ENCODE data around the gene TCIRG1.
"Not testable (repeated sequence)": the region's sequence is repeated elsewhere in the genome, so short reads cannot be mapped to it uniquely, and the experiment has no call there.

The TCIRG1 gene

DNA sequence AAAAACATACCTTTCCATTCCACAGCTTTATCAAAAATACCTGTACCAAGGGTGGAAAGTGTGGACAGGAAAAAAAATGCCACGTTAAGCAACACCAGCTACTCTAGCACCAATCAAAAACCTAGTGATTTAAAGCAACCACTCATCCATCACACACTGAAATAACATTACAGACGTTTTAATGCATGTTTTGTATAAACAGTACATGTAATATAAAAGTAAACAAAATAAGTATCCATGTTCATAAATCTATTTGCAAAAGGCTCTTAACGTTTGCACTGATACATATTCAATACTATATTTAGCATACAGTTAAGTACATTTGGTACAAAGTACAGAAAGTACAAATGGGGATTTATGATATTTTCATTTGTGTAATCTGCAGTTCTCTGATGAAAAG is 43.7 kb downstream of the TCIRG1 start:
- DNase-seq (ENCODE audit: low read depth in 2 of 2), result no peak

DNA sequence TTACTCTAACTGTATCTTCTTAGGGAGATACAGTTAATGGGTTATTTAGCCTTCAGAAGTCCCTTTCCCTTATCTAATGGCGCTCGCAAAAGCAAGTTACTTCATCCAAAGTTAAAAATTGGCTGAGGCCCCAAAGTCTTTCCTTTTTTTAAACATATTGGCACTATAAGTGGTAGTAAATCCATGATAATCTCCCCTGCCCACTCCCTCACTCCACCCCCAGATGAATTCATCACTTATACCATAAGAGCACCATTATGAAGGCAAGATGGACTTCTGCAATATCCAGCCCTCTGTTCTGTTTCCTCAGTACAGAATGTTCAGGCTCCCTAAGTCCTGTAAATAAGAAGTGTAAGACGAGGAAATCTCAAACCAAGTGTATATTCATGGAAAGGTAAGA is 44.7 kb downstream of the TCIRG1 start:
- no peak for DNase-seq (ENCODE audit: low read depth in 2 of 2)

DNA sequence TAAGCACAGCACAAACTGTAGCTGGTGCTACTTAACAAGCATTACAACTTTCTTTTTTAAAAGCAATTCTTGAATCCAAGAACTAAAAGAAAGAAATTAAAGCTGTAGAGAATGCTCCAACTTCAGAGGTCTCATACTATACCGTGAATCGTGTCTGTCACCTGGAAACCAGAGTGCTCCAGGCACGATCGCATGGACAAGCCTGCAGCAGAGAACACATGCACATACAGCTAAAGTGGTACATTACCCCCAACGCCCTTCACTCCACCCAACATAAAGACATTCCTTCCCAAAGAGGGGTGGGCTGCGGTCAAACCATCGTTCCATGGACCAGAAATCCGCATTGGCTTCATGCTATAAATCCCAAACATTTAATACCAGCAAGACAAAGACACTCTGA is 50.9 kb downstream of the TCIRG1 start:
- no peak for DNase-seq (ENCODE audit: low read depth in 2 of 2)

DNA sequence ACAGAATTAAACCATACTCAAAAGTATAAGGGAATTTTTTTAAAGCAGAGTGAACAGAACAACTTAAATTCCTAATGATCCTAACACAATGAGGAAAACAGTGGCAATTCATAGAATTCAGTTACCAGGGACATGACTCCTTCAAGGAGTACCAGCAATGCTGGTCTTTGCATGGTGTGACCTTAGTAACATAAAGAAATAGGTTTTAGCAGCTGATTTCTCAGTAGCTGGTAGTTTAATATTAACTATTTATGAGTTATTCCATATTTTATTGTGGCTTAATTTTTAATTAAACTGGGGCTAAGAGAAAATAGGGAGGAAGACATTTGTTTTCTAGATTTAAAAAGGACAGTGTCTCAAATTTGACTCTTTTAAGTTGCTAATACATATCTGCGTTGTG is 51.5 kb downstream of the TCIRG1 start:
- DNase-seq (ENCODE audit: low read depth in 2 of 2), result no peak

DNA sequence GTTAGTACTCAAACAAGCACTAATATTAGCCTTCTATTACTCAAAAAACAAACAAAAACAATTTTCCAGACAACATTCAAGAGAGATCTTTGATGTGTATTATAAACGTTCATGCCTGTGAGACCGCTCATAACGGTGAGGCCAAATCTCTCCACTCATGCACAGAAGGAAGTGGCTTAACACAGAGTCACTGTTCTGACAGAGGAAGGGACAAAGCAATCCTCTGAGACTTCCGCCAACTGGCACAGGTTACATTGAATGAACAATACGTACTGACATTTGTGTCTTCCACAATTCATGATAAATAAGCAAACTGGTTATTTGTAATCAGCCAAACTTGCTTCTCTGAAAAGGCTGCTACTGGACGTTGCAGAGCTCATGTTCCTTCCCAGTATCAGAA is 51.9 kb downstream of the TCIRG1 start:
- DNase-seq (ENCODE audit: low read depth in 2 of 2), result no peak

DNA sequence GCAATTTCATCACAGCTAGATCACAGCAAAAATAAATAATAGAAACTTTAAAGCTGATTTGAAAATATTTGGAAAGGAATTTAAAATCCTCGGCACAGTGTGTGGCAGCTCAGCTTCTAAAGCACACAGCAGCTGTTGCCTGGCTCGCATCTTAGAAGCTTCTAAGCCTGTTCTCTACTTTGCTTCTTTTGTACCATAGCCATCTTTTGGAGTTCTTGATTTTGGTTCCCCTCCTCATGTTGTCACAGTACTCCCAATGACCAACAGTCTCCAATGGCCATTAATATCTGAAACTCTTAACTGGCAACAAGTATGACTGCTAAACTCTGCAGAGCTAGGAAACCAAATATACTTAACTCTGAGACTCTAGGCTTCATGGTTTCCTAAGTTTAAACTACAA is 53.6 kb downstream of the TCIRG1 start:
- no peak for DNase-seq (ENCODE audit: low read depth in 2 of 2)

DNA sequence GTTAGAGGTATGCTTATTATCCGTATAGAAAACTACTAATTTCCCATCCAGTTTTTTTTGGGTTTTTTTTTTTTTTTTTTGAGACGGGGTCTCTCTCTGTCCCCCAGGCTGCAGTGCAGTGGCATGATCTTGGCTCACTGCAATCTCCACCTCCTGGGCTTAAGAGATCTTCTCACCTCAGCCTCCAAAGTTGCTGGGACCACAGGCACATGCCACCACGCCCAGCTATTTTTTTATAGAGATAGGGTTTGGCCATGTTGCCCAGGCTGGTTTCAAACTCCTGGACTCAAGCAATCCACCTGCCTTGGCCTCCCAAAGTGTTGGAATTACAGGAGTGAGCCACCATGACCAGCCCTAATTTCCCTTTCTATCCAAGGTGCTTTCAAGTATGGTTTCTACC is 54.1 kb downstream of the TCIRG1 start:
- DNase-seq (ENCODE audit: low read depth in 2 of 2), result not testable (repeated sequence)

DNA sequence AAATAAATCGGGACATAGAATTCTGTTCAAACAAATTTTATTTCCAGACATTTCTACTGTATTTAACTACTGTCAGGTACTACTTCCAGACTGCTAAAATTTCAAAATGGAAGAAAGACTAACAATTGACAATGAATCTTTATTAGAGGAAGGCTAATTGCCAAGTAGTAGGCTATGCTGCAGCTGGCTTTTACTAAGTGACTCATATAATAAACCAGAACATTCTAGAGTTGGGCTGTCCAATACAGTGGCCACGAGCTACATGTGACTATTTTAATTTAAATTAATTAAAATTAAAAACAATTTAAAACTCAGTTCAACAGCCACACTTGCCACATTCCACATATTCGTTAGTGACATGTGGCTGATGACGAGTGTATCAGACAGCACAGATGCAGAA is 54.7 kb downstream of the TCIRG1 start:
- no peak for DNase-seq (ENCODE audit: low read depth in 2 of 2)

DNA sequence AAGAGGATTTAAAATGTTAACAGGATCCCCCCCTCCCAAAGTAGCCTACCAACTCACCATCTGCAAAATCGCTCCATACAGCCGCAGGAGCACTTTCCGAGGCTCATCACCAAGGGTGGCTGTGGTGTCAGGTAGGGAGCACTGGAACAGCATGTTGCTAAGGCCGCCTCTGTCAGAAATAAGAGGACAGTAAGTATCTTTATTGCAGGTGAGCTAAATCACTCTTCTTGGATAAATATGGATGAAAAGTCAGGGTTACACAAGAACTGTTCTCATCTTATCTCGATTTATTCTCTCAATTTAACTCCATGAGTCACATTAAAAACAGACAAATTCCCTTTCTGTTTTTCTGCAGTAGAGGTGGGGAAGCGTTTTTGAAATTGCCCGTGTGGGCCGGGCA is 58.1 kb downstream of the TCIRG1 start:
- DNase-seq (ENCODE audit: low read depth in 2 of 2), result no peak

DNA sequence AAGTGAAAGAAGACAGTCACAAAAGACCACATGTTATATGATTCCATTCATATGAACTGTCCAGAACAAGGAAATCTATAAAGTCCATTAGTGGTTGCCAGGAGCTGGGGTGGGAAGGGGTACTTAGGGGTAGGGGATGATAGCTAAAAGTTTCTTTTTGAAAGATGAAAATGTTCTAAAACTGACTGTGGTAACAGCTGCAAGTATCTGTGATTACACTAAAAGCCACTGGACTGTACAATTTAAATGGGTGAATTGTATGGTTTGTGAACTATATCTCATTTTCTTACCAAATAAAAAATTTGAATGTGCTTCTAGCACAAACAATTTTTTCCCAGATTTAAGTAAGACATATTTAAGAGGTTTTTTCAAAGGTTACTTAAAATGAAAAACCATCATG is 60.2 kb downstream of the TCIRG1 start:
- no peak for DNase-seq (ENCODE audit: low read depth in 2 of 2)

DNA sequence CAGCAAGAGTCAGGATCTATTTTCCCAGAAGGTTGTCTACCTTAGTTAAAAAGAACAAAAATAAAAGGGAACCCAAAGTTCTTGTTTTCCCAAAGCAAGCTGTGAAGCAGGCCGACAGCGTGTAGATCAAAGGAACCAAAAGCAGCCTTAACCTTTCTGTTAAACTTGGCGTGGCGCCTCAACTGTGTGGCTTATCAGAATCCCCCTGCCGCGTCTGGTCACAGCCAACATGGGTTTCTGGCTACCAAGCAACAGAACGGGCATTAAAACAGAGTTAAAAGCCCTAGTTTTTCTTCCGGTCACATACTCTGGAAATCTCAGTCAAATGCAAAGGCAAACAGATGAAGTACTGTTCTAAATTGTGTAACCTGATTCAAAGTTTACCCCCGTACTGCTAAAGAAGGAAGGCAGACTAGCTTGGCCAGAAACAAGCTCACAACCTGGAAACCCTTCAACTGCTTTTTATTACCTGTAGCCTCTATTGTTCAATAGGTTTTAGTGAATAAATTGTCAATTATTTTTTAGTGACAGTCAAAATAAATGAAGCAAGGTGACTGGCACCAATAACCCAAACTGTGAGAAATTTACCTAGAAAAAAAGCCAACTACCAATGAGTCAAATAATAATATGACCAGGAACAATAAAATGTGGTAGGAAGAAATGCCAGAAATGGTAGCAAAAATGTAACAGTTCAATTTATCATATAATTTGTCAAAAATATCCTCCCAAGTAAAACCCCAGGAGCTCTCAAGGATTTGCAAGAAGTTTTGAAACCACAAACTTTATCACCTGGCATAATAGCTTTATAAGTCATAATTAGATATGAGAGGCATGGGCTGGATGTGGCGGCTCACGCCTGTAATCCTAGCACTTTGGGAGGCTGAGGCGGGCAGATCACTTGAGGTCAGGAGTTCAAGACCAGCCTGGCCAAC is 60.9 kb downstream of the TCIRG1 start:
- no peak for DNase-seq (ENCODE audit: low read depth in 2 of 2)

Measured in stimulated activated CD8-positive, alpha-beta memory T cell treated with anti-CD3 and anti-CD28 coated beads, Interleukin-15, amount 100 ng/mL, for 48 hours (primary cell).